ENCODE data around the gene RBBP8NL.

GRCh38 chr20:62409086-62409853 is 18.1 kb downstream of the RBBP8NL start:
- TF ChIP-seq SP1 (IDR thresholded peaks at IDR 0.05) (no peak), ATF3 (IDR thresholded peaks at IDR 0.05) (no peak), MAX (IDR thresholded peaks at IDR 0.05) (no peak), REST (IDR thresholded peaks at IDR 0.05) (no peak), JUND (IDR thresholded peaks at IDR 0.05) (no peak), RXRA (IDR thresholded peaks at IDR 0.05) (no peak)
